Measurements from ENCODE around the gene GPATCH4.
"Not testable (repeated sequence)": the region's sequence is repeated elsewhere in the genome, so short reads cannot be mapped to it uniquely, and the experiment has no call there.

Gene GPATCH4

GRCh38 chr1:156595016-156595415 is 6.3 kb downstream of the GPATCH4 start:
- DNase-seq: no peak

DNA sequence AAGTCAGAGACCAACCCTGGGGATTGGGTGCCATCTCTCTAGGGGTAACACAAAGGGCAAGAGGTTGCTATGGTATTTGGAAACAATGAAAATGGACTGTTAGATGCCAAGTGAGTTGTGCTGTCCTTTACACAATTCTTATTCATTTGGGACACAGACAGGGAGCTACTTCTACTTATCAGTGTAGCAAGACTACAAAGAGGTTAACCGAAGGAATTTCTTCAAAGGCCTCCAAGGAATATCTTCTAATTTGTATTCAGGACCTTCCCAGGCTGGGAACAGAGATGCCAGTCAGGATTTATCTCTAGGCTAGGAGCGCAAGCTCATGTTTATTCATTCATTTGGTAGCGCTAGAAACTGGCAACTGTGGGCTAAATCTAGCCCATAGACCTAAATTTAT is 7.1 kb downstream of the GPATCH4 start:
- DNase-seq: no peak

DNA sequence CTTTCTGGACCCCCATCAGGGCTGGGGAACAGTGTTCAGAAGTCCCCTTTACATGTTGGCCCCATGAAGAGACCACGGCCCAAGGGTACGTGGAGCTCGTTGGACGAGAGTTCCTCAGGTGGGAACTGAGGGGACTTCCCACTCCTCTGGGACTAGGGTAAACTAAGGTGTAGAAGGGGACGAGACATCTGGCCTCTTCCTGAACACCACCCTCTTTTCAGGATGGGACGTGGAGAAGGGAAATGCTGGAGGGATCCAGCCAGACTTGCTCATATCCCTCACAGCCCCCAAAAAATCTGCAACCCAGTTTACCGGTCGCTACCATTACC is 7.7 kb downstream of the GPATCH4 start:
- DNase-seq: no peak

GRCh38 chr1:156592910-156593660 is 8.2 kb downstream of the GPATCH4 start:
- DNase-seq: no peak

- no peak for DNase-seq
Measured at GRCh38 chr1:156592158-156592909, 8.9 kb downstream of the GPATCH4 start.

DNA sequence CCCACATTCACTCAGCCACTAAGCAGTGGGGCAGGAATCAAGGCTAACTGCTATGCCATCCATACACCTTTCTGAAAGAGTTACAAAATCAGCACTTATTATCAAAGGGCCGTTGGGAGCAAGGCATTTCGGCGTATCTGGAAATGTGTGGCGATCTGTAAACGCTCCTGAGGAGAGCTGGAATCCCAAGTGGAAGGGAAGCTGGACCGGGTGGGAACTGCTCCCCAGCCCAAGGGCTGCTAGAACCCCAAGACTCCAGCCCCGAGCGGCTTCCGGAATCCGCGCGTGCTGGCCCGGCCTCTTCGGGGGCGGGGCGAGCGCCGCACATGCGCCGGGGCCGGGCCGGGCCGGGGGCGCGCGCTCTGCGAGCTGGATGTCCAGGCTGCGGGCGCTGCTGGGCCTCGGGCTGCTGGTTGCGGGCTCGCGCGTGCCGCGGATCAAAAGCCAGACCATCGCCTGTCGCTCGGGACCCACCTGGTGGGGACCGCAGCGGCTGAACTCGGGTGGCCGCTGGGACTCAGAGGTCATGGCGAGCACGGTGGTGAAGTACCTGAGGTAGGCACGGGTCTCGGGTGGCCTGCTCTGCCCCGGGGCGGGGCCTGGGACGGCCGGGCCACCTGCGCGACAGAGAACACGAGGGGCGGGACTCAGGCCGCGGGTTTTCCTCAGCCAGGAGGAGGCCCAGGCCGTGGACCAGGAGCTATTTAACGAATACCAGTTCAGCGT is 9.7 kb downstream of the GPATCH4 start, which contains the start of gene NAXE:
Gene NAXE (plus strand): TSS at position 345 of the 726 bp plus-strand sequence. CDS start 29 bp downstream, at position 374.
- peak; percentile 80 for DNase-seq

DNA sequence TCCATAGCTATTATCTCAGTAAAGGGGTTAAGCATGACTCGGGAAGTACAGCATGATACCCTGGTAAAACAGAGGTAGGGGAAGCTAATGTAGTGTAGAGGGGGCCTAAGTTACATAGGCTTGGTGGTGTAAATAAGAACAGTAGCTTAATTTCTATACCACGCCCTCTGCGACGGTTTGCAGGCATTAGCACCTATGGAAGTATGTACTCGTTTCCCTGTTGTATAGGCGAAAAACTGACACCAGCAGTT is 10.2 kb downstream of the GPATCH4 start:
- no peak for DNase-seq

DNA sequence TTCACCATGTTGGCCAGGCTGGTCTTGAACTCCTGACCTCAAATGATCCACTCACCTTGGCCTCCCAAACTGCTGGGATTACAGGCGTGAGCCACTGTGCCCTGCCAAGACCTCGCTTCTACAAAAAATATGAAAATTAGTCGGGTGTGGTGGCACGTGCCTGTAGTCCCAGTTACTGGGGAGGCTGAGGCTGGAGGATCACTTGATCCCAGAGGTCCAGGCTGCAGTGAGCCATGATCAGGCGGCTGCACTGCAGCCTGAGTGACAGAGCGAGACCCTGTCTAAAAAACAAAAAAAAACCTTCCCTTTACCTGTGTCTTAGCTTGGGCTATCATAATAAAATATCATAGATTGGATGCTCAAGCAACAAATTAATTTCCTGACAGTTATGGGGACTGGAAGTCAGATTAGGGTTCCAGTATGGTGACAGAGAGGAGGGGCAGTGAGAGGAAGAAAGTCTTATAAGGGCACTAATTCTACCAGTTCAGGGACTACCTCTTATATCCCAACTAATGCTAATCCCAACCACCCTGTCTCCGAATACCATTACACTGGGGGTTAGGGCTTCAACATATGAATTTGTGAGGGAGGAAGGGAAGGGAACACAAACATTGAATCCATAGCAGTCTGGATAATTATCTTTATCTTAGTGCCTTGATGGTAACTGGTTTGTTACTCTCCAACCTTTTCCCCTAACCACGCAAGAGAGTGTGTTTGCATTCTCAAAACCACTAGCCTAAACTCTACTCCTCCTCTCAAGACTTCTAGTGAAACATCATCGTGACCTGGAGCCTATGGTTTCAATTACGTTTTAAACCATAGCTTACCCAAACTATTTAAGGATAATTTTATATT is 10.7 kb downstream of the GPATCH4 start:
- no peak for DNase-seq

DNA sequence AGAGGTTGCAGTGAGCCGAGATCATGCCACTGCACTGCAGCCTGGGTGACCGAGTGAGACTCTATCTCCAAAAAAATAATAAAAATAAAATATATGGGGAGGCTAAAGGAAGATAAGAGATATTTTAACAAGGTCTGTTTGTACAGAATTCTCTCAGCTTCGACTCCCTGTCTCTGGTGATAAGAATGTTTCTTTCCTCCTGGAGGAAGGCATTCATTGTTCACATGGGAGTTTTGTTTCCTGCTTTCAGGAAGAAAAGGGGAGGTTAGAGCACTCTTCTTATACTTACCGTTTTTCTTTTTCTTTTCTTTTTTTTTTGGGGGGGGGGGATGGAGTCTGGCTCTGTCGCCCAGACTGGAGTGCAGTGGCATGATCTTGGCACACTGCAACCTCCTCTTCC is 11.7 kb downstream of the GPATCH4 start:
- DNase-seq: no peak

GRCh38 chr1:156587927-156588326 is 13.4 kb downstream of the GPATCH4 start:
- not testable (repeated sequence) for DNase-seq

DNA sequence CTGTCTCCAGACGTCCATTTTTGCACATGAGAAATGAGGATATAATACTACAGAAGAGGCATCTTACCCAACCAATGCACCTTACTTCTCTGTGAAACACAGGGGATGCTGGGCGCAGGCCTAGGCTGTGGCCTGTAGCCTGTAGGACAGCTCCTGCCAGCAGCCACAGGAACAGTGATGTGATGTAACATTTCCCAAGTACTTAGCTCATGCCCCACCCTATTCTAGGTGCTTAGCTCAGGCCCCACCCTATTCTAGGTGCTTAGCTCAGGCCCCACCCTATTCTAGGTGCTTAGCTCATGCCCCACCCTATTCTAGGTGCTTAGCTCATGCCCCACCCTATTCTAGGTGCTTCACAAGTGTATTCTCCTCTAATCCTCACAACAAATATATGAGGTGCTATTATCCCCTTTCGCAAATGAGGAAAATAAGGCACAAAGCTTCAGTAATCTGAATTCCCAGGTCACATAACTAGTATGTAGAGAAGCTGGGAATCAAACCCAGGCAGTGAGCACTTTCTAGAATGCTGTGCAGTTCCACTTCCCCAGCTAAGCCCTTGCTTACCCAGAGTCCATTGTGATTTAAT is 14.3 kb downstream of the GPATCH4 start:
- no peak for DNase-seq

DNA sequence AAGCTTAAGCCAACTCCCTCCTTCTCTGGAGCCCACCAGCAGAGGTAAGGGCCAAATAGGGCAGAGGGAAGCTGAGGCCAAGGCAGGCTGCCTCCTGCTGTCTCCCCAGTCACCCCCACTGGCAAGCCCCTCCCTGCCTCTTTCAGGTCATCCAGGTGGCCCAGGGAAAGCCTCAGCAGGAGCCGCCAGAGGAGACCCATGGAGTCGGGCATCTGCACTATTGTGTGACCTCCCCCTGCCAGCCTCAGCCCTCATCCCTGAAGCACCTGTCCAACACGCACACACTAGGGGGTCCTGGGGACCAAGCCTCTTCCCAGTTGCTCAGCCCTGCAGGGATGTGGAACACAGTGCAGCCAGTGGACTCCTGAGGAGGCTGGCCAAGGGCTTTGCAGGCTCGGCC is 15.0 kb downstream of the GPATCH4 start:
- no peak for DNase-seq

DNA sequence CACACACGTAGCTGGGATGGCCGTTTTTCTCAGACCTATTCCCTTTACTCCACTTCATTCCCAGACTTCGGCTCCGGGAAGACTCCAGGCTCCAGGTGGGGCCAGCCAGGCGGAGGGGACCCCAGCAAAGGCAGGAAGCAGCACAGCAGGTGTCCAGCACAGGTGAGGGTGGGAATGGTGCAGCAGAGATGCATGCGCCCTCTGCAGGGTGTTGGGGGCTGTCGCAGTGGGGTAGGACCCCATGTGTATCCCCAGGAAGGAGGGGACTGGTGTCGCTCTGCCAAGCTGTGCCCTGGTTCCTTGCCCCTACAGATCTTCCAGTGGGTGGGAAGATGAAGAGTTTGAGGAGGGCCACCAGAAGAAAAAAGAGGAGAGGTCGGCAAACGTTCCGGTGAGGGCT is 16.5 kb downstream of the GPATCH4 start:
- no peak for DNase-seq

DNA sequence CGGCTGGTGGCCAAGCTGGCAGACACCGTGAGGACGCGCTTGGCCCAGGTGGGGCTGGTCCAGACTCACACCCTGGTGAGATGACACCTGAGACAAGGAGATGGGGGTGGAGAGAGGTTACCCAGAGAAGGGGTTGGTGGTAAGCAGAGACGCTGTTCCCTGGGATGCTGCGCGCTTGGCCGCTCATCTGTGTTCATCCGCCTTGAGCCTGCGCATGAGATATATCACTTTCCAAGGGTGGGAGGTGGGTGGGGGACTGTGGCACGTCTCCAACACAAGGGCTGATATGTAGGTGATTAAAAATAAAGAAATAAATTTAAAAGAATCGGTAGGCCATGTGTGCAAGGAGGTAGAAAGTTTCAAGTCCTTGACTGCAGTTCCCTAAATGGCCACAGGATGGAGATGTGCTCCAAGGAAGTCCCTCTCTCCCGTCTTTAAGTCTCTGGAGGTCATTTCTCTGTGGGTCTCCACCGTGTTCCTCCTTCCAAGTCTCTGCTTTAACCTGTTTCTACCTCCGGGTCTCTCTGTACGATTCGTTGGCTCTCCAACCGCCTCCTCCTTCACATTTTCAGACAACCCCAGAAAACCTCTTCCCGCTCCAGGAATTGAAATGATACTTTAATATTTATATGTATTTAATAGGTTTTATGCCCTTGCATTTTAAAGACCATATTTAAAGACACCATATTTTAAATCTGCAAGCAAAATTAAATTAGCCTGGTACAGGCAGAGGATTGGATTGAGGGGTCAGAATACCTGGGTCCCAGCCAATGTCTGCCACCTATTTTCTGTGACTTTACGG is 17.3 kb downstream of the GPATCH4 start:
- DNase-seq: peak; percentile 49

DNA sequence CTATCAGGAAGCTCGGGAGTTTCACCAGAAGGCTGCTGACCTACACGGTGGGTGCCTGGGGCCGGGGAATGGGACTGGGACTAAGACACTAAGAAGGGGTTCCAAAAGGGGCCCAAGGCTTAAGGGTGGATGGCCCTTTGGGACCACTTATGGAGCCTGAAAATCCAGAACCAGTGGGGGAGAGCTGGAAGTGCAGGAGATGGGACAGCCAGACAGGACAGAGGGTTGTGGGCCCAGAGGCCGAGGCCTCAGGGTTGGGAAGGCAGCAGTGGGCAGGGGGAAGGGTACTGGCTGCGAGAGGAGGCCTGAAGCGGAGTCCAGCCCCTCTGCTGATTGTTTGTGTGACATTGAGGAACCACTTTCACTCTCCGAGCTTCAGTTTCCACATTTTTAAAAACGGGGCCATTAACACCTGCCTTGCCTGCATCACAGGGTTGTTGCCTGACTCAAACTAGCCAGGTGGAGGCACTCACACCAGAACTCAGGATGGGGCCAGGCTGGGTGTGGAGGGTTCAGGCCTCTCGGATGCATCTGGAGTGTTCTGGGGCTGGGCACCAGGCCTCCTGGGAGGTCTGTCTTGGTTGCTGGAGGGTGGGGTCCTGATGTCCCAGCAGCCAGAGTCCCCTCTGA is 18.8 kb downstream of the GPATCH4 start:
- no peak for DNase-seq

- DNase-seq: no peak
Measured at GRCh38 chr1:156581661-156582387, 19.5 kb downstream of the GPATCH4 start.

- no peak for DNase-seq
Measured at GRCh38 chr1:156579472-156579871, 21.8 kb downstream of the GPATCH4 start, which contains the start of gene TTC24. Gene TTC24, plus strand, starts transcription at chr1:156579723. Its CDS starts 1,642 bp downstream, at chr1:156581365.

- DNase-seq: no peak
Measured at GRCh38 chr1:156578055-156578454, 23.2 kb downstream of the GPATCH4 start.

DNA sequence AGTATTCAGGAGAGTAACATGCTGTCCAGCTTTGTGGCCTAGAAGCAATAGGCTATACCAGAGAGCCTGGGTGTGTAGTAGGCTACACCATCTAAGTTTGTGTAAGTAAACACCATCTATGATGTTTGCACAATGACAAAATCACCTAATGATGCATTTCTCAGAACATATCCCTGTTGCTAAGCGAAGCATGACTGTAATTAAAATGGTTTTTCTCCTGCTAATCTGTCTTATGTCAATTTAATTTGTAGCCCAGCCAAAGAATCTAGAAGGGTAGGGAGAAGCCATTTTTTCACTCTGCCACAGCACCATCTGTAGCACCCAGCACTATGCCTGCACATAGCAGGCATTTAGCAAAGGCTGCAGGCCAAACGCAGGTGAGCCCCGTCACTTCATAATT is 23.7 kb downstream of the GPATCH4 start:
- DNase-seq: no peak

- no peak for DNase-seq
Measured at GRCh38 chr1:156574039-156574633, 27.1 kb downstream of the GPATCH4 start.

Measured in right hindlimb (tissue), 1 donor.